Adipocyte (in vitro differentiated cells): Measurements from ENCODE around the gene DPYD.
A peak's percentile ranks its signal among the peaks of the same experiment; 100 is the strongest.

Source experiments
- DNase-seq: peaks from one replicate; pipeline ENCODE4 v3.0.0-alpha.2; 2015; ENCODE audit warnings: low read depth
- H3K27me3 ChIP-seq: replicated peaks from 2 replicates; pipeline ENCODE4 v1.7.0; 2013; ENCODE audit warnings: mild to moderate bottlenecking, low read length, moderate library complexity; ENCODE audit not compliant: control insufficient read depth, insufficient read depth
- H3K36me3 ChIP-seq: 2 replicates; pipeline ENCODE4 v1.7.0; 2013; ENCODE audit warnings: low read length, mild to moderate bottlenecking, moderate library complexity; ENCODE audit not compliant: control insufficient read depth, insufficient read depth, severe bottlenecking
- H3K4me1 ChIP-seq: 2 replicates; pipeline ENCODE4 v1.7.0; 2013; ENCODE audit warnings: mild to moderate bottlenecking, low read length, moderate library complexity; ENCODE audit not compliant: control insufficient read depth, insufficient read depth
- H3K4me3 ChIP-seq: 2 replicates; pipeline ENCODE4 v1.7.0; 2013; ENCODE audit warnings: mild to moderate bottlenecking, low read length, moderate library complexity
- H3K9ac ChIP-seq: 2 replicates; pipeline ENCODE4 v1.7.0; 2013; ENCODE audit warnings: mild to moderate bottlenecking, low read length, moderate library complexity
- H3K9me3 ChIP-seq: 2 replicates; pipeline ENCODE4 v1.7.0; 2013; ENCODE audit warnings: mild to moderate bottlenecking, low read length, moderate library complexity; ENCODE audit not compliant: control insufficient read depth

The DPYD gene

GRCh38 chr1:97384294-97384968, 536.4 kb downstream of the DPYD start:
- Histone ChIP-seq H3K9me3 (no peaks in the 10 kb centered on the region), H3K4me1 (peaks cover 11% of the 10 kb centered on the region), H3K4me3 (peak overlapping the region; percentile 6), H3K27me3 (no peaks in the 10 kb centered on the region), H3K9ac (no peak overlapping the region), H3K36me3 (no peaks in the 10 kb centered on the region)
- DNase-seq: peak; percentile 71

DNA sequence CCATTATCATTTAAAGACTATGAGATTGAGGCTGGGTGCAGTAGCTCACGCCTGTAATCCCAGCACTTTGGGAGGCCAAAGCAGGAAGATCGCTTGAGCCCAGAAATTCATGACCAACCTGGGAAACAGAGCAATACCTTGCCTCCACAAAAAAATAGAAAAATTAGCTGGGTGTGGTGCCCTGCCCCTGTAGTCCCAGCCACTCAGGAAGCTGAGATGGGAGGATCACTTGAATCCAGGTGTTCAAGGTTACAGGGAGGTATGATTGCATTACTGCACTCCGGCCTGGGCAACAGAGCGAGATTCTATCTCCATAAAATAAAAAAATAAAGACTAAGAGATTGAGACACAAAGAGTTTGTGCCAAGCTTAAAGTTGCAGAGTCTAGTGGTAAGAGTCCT, 537.0 kb downstream of the DPYD start:
- H3K27me3 ChIP-seq: no peaks in the 10 kb centered on the region
- no peak for DNase-seq

DNA sequence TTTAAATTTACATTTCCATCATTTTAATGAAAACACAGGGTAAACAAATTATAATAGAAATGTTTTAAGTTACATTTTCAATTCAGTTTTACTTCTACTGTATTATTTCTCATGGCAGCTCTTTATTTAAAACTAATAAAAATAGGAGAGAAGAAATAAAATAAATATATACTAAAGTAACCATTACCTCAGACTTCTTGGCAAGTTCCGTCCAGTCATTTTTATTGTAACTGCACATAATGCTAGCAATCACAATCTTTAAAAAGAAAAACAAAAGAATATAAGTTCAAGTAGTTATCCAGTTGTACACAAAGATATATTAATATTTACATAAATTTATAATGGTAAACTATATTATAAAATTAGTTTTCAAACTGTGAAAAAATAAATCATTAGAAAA, 538.6 kb downstream of the DPYD start:
- Histone ChIP-seq H3K4me1 (peaks cover 13% of the 10 kb centered on the region), H3K9me3 (no peaks in the 10 kb centered on the region), H3K36me3 (no peaks in the 10 kb centered on the region), H3K4me3 (no peak overlapping the region), H3K9ac (no peak overlapping the region), H3K27me3 (no peaks in the 10 kb centered on the region)
- no peak for DNase-seq

More for the DNA sequence above, 537.0 kb downstream of the DPYD start:
- Histone ChIP-seq H3K36me3 (no peaks in the 10 kb centered on the region), H3K9ac (no peak overlapping the region), H3K4me1 (peaks cover 13% of the 10 kb centered on the region), H3K4me3 (no peak overlapping the region), H3K9me3 (no peaks in the 10 kb centered on the region)

GRCh38 chr1:97379387-97380075, 541.3 kb downstream of the DPYD start:
- Histone ChIP-seq H3K4me1 (peaks cover 13% of the 10 kb centered on the region), H3K4me3 (no peak overlapping the region), H3K36me3 (no peaks in the 10 kb centered on the region), H3K9ac (no peak overlapping the region), H3K9me3 (no peaks in the 10 kb centered on the region), H3K27me3 (no peaks in the 10 kb centered on the region)
- peak; percentile 32 for DNase-seq

GRCh38 chr1:97378596-97378995, 542.2 kb downstream of the DPYD start:
- Histone ChIP-seq H3K9me3 (no peaks in the 10 kb centered on the region), H3K4me1 (peaks cover 8% of the 10 kb centered on the region), H3K36me3 (no peaks in the 10 kb centered on the region), H3K9ac (no peak overlapping the region), H3K4me3 (no peak overlapping the region), H3K27me3 (no peaks in the 10 kb centered on the region)
- no peak for DNase-seq

DNA sequence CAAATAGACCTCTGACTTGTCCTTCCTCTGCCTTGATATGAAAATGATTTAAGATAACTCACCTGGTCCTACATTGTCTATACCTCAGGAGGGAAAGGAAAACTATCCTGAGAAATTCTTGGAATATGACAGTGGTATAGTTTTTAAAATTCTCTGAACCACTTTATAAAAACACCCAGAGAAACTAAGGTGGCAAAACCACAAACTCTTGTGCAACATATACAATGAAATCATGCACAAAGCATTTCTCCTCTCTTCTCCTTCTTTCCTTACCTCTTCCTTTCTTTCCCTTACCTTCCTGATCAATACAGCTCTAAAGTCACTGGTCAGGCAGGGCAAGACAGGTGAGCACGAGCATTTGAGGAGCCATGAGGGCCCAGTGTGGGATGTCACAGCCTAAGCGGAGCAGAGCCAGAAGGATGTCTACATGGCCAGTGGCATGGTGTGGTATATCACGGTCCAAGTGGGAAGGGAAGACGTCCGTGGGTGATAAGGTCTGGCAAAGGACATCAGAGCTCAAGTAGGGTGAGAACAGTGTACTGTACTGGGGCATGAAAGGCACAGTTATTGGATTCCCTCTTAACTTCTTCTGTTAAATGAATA, 543.3 kb downstream of the DPYD start:
- H3K36me3 ChIP-seq: no peaks in the 10 kb centered on the region
- DNase-seq: no peak
- H3K4me3 ChIP-seq: no peak overlapping the region
- H3K27me3 ChIP-seq: no peaks in the 10 kb centered on the region
- no peak overlapping the region for H3K9ac ChIP-seq
- H3K4me1 ChIP-seq: peaks cover 7% of the 10 kb centered on the region
- H3K9me3 ChIP-seq: no peaks in the 10 kb centered on the region

DNA sequence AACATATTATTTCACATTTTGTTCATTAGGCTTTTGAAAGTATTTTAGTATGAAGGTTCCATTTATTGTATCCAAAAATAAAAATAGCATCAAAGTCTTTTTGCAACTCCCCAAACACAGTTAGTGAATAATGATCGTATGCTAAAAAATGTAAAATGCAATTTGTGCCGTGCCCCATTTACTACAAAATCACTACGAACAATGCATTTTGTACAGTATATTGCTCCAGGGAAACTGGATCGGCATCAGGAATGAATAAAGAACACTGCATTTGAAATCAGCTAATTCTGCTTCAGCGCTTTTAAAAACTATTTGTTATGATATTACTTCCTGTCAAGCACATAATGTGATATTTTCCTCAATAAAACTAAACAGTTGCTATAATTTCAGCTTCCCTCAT, 547.8 kb downstream of the DPYD start:
- no peak for DNase-seq
- H3K27me3 ChIP-seq: no peaks in the 10 kb centered on the region
- no peaks in the 10 kb centered on the region for H3K9me3 ChIP-seq
- H3K36me3 ChIP-seq: no peaks in the 10 kb centered on the region
- H3K4me3 ChIP-seq: no peak overlapping the region
- H3K9ac ChIP-seq: no peak overlapping the region
- H3K4me1 ChIP-seq: no peaks in the 10 kb centered on the region

DNA sequence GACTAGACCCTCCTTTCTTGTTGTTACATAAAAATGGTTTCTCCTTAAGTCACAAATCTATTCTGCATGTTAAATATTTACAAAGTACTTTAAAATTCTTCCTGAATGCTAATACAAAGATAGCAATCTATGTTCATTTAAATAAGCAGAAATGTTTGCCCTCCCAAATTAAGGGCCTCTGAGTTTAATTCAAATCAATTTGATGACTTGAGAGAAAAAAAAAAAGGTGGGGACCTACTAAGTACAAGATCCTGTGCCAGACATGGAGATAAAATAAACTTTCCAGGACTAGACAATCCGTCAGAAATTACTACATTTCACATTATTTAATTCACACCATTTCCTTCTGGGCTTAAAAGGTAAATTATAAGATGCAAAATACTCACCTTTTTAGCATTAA, 548.3 kb downstream of the DPYD start:
- no peak overlapping the region for H3K9ac ChIP-seq
- no peaks in the 10 kb centered on the region for H3K27me3 ChIP-seq
- H3K36me3 ChIP-seq: peaks cover 2% of the 10 kb centered on the region
- H3K4me1 ChIP-seq: no peaks in the 10 kb centered on the region
- H3K4me3 ChIP-seq: no peak overlapping the region
- H3K9me3 ChIP-seq: no peaks in the 10 kb centered on the region
- no peak for DNase-seq

GRCh38 chr1:97368296-97368695, 552.5 kb downstream of the DPYD start:
- no peaks in the 10 kb centered on the region for H3K9me3 ChIP-seq
- peaks cover 3% of the 10 kb centered on the region for H3K36me3 ChIP-seq
- H3K27me3 ChIP-seq: no peaks in the 10 kb centered on the region
- no peak for DNase-seq
- peaks cover 9% of the 10 kb centered on the region for H3K4me1 ChIP-seq
- no peak overlapping the region for H3K4me3 ChIP-seq
- H3K9ac ChIP-seq: no peak overlapping the region

GRCh38 chr1:97366984-97367383, 553.9 kb downstream of the DPYD start:
- Histone ChIP-seq H3K4me3 (no peak overlapping the region), H3K9me3 (no peaks in the 10 kb centered on the region), H3K4me1 (peaks cover 9% of the 10 kb centered on the region), H3K27me3 (no peaks in the 10 kb centered on the region), H3K9ac (no peak overlapping the region), H3K36me3 (peaks cover 3% of the 10 kb centered on the region)
- no peak for DNase-seq

- Histone ChIP-seq H3K9me3 (no peaks in the 10 kb centered on the region), H3K27me3 (no peaks in the 10 kb centered on the region), H3K36me3 (peaks cover 3% of the 10 kb centered on the region), H3K4me3 (no peak overlapping the region), H3K4me1 (peaks cover 9% of the 10 kb centered on the region), H3K9ac (no peak overlapping the region)
- no peak for DNase-seq
Observed at GRCh38 chr1:97365026-97365425, 555.8 kb downstream of the DPYD start.
